GM20000 (cell line): Measurements from ENCODE around the gene CTXN1.
"Not testable (repeated sequence)": the region's sequence is repeated elsewhere in the genome, so short reads cannot be mapped to it uniquely, and the experiment has no call there.

Source experiments
- DNase-seq: peaks from one replicate; pipeline ENCODE4 v3.0.0; 2012; ENCODE audit warnings: low spot score
- TF ChIP-seq, protein P1 (sequence below): IDR thresholded peaks from 2 replicates; pipeline ENCODE4 v1.5.1; 2012; ENCODE audit warnings: mild to moderate bottlenecking, control low read depth; ENCODE audit errors: extremely low read depth, missing control alignments

CTXN1 gene

DNA sequence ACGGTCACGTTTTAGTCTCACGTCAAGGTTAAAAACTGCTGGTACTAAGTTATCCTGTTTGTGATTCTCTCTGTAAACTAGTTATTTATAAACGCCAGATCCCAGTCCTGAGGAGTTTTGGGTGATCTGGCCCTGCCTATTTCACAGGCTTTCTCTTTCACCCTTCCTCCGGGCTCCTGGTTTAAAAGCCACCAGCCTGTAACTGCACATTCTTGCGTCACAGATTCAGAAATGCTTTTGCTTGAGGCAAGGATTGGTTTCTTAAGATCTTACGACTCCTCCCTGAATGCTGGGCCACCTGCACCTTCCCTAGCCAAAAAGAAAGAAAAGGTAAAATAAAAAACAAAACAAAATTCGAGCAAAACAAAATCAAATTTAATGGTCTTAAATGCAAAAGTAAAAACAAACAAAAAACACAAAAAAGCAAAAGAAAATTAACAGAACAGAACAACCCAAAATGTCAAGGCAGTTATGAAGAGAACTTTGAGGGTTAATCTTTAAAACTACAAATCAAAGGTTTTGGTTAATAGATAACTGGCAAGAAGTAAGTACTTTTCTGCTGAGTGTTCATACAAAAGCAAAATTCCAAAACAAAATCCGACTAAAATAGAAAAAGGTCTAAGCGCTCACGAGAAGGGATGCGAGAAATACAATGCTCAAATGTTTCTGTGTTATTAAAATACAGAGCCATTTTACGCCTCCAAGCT is 36.1 kb upstream of the CTXN1 start:
- TF ChIP-seq, protein P1, sequence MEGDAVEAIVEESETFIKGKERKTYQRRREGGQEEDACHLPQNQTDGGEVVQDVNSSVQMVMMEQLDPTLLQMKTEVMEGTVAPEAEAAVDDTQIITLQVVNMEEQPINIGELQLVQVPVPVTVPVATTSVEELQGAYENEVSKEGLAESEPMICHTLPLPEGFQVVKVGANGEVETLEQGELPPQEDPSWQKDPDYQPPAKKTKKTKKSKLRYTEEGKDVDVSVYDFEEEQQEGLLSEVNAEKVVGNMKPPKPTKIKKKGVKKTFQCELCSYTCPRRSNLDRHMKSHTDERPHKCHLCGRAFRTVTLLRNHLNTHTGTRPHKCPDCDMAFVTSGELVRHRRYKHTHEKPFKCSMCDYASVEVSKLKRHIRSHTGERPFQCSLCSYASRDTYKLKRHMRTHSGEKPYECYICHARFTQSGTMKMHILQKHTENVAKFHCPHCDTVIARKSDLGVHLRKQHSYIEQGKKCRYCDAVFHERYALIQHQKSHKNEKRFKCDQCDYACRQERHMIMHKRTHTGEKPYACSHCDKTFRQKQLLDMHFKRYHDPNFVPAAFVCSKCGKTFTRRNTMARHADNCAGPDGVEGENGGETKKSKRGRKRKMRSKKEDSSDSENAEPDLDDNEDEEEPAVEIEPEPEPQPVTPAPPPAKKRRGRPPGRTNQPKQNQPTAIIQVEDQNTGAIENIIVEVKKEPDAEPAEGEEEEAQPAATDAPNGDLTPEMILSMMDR, result no peak

DNA sequence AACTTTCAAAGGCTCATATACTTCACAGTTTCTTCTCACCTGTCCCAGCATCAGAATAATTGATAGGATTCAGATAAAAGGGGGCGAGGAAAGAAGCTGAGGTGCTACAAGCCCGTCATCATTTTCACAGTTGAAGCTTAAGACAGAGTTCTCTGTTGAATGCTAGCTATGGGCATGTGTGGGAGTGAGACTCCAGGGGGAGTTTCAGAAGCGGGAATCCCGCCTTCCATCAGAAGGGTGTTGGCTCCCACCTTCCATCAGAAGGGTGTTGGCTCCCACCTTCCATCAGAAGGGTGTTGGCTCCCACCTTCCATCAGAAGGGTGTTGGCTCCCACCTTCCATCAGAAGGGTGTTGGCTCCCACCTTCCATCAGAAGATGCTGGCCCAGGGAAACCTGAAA is 35.1 kb upstream of the CTXN1 start:
- DNase-seq, result not testable (repeated sequence)

More for the DNA sequence above, 36.1 kb upstream of the CTXN1 start:
- DNase-seq, result no peak

DNA sequence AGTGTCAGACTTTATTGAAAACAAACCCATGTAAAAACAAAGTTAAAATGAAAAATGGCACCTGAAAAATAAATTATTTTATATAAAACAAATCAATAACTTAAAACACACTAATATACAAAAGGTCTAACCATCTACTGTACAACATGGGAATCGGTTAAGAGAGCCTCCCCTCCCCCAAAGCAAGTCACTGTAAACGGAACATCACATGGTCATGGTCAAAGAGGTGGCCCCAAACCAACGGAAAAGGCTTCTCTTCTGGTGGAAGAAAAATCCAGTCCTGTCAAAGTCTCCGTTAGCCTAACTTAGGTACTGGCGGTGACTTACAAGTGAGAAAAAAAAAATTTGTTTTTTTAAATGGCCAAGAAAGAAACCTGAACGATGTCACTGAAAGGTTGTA is 33.3 kb upstream of the CTXN1 start:
- TF ChIP-seq, protein P1, result no peak
- DNase-seq, result no peak

DNA sequence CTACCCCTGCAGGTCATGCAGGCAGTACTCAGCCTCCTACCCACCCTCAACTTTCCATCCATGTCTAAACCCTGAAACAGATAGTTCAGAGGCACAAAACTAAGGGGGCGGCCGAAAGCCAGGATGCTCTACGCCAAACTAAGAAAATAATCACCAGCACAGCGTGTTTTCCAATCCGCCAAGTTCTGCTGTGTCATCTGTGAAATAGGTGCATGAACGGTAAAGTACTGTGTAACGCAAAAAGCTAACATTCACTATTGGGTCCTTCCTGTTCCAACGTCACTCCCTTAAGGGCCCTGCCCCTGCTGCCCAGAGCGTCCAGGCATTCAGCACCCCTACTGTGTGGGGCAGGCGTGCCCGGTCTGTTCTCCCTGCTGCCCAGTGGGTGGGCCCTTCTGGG is 29.8 kb upstream of the CTXN1 start:
- TF ChIP-seq, protein P1, result no peak
- DNase-seq, result no peak

DNA sequence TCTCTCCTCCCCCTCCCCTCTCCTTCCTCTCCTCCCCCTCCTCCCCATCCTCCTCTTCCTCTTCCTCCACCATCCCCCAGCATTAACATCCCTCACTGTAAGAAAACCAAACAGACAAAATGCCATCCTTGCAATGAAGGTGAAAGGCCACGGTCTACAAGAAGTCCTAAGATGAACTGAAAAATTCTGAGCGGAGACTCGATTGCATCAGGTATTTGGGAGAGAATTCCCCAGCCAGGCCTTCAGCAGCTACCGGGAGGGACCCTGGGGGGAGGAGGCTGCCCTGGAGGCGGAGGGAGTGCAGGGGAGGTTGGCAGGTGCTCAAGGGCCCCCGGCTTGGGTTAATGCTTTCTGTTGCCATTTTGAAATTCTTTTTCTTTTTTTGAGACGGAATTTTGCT is 27.6 kb upstream of the CTXN1 start:
- TF ChIP-seq, protein P1, result no peak
- DNase-seq, result no peak

DNA sequence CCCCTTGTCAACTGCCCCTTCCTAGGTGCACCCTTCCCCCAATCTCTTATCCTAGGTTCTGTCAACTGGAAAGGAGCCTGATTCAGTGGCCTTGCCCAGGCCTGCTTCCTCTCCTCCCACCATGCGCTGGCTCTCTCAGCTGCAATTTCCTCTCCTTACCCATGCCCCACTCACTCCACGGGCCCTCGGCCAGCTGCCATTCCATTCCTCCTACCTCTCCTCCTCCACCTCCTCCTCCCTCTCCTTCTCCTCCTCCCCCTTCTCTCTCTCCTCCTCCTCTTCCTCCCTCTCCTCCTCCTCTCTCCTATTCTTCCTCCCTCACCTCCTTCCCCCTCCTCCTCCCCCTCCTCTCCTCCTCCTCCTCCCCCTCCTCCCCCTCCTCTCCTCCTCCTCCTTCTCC is 27.1 kb upstream of the CTXN1 start:
- no peak for DNase-seq
- TF ChIP-seq, protein P1, result no peak

DNA sequence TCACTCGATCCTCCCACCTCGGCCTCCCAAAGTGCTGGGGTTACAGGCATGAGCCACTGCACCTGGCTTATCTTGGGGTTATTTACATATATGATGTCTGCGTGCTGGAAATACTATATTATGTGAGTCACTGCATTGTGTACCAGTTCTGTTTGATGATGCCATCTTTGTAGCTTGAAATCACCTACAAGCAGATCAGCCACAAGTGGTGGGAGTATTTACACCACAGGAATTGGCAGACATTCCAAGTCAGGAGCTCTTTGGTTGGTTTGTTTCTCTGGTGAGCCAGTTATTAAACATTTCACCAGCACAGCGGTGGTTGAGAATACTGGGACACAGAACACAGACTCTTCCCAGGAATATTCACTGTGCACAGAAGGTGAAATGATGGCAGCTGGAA is 22.0 kb upstream of the CTXN1 start:
- no peak for DNase-seq
- TF ChIP-seq, protein P1, result no peak

DNA sequence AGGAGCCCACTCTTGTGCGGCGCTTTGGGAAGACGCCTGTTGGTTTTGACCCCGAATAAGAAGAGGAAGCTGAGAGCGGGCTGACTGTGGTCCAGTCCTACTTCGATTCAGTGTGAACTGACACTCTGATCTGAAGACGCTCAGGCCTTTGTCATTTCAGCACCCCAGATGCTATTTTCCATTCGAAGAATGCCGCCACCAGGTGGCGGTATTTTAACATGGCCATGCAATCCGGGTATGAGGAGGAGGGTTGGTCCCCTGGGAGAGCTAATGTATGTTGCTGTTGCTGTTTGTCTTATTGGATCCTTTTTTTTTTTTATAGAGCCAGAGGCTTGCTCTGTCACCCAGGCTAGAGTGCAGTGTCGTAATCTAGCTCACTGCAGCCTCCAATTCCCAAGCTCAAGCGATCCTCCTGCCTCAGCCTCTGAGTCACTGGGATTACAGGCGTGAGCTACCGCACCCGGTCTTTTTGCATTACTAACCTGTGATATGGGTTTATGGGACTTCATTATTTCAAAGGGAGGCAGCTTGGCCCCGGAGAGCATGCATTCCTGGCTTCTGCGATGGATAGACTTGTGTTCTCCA is 18.3 kb upstream of the CTXN1 start:
- TF ChIP-seq, protein P1, result peak; percentile 62
- peak; percentile 84 for DNase-seq
